ENCODE results near the gene SELENOF. TPM values are rescaled to one million over a fixed set of nuclear protein-coding genes. Genes with fewer than 3 reads are reported as not detected.

SELENOF gene
- total and polyA plus RNA-seq, 10 of the 15 experiments (the other 5 are each of a cell fraction or from before 2014, with no cell fraction given) = 98.7 to 254 (median 172) TPM

GRCh38 chr1:86913896-86914600, at the start of gene SELENOF (continued):
- TF ChIP-seq MEF2B (IDR thresholded peaks at IDR 0.05; ENCODE audit: partially characterized antibody, poor library complexity, severe bottlenecking) (no peak), RB1 (IDR thresholded peaks at IDR 0.05; ENCODE audit: borderline replicate concordance) (peak; percentile 80; the same call in 1 of the 2 replicates), SUZ12 (IDR thresholded peaks at IDR 0.05; ENCODE audit: unreplicated experiment) (no peak), ZBED1 (IDR thresholded peaks at IDR 0.05; ENCODE audit: borderline replicate concordance) (no peak), CHD1 (IDR thresholded peaks at IDR 0.05; ENCODE audit: low read depth, low read length) (0 out of 2 replicates have a peak, but pooled peaks have one; percentile 12), CREM (IDR thresholded peaks at IDR 0.05; ENCODE audit: low read depth) (no peak), BACH1 (IDR thresholded peaks at IDR 0.05; ENCODE audit: borderline replicate concordance) (peak; percentile 76; the same call in 1 of the 2 replicates), EED (IDR thresholded peaks at IDR 0.05; ENCODE audit: low read depth) (no peak), ZNF207 (IDR thresholded peaks at IDR 0.05; ENCODE audit: borderline replicate concordance) (peak; percentile 91), ZBTB33 (IDR thresholded peaks at IDR 0.05) (peak; percentile 28; the same call in 1 of the 2 replicates), FOXM1 (IDR thresholded peaks at IDR 0.05; ENCODE audit: low read depth, low read length) (no peak), FOS (IDR thresholded peaks at IDR 0.05; ENCODE audit: borderline replicate concordance, extremely low read depth, insufficient read length) (peak; percentile 8), POLR2AphosphoS2 (IDR thresholded peaks at IDR 0.05; ENCODE audit: low read depth, low read length) (peak; percentile 44; the same call in 1 of the 2 replicates), SRF (IDR thresholded peaks at IDR 0.05; ENCODE audit: low read depth in 2 of 2, low read length in 2 of 2) (no peak), RBBP5 (conservative IDR thresholded peaks at IDR 0.05) (no peak), EGR1 (IDR thresholded peaks at IDR 0.05; ENCODE audit: borderline replicate concordance in 1 of 2, low read depth in 2 of 2, low read length in 2 of 2) (no peak), YY1 (IDR thresholded peaks at IDR 0.05; ENCODE audit: low read depth, low read length) (peak; percentile 97), NRF1 (conservative IDR thresholded peaks at IDR 0.05; ENCODE audit: low read depth, low read length) (0 out of 2 replicates have a peak, but pooled peaks have one; percentile 1), JUND (IDR thresholded peaks at IDR 0.05; ENCODE audit: low read depth, low read length) (no peak), GABPA (IDR thresholded peaks at IDR 0.05; ENCODE audit: low read depth) (no peak), SREBF2 (IDR thresholded peaks at IDR 0.05; ENCODE audit: low read length) (no peak), RAD51 (IDR thresholded peaks at IDR 0.05) (no peak; the same call in 1 of the 2 replicates), HSF1 (IDR thresholded peaks at IDR 0.05; ENCODE audit: low read depth, low read length) (no peak), KDM1A (IDR thresholded peaks at IDR 0.05; ENCODE audit: borderline replicate concordance) (no peak)
- TF ChIP-seq, protein P1, sequence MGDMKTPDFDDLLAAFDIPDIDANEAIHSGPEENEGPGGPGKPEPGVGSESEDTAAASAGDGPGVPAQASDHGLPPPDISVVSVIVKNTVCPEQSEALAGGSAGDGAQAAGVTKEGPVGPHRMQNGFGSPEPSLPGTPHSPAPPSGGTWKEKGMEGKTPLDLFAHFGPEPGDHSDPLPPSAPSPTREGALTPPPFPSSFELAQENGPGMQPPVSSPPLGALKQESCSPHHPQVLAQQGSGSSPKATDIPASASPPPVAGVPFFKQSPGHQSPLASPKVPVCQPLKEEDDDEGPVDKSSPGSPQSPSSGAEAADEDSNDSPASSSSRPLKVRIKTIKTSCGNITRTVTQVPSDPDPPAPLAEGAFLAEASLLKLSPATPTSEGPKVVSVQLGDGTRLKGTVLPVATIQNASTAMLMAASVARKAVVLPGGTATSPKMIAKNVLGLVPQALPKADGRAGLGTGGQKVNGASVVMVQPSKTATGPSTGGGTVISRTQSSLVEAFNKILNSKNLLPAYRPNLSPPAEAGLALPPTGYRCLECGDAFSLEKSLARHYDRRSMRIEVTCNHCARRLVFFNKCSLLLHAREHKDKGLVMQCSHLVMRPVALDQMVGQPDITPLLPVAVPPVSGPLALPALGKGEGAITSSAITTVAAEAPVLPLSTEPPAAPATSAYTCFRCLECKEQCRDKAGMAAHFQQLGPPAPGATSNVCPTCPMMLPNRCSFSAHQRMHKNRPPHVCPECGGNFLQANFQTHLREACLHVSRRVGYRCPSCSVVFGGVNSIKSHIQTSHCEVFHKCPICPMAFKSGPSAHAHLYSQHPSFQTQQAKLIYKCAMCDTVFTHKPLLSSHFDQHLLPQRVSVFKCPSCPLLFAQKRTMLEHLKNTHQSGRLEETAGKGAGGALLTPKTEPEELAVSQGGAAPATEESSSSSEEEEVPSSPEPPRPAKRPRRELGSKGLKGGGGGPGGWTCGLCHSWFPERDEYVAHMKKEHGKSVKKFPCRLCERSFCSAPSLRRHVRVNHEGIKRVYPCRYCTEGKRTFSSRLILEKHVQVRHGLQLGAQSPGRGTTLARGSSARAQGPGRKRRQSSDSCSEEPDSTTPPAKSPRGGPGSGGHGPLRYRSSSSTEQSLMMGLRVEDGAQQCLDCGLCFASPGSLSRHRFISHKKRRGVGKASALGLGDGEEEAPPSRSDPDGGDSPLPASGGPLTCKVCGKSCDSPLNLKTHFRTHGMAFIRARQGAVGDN (IDR thresholded peaks at IDR 0.05) = no peak
